Stimulated activated memory B cell treated with anti-CD40 and anti-IgM and Interleukin-4, amounts not matched to agents 10 μg/mL and 1 μg/mL and 100 μg/mL, for 72 hours (primary cell): ENCODE results near the gene ZFR2.
"Not testable (repeated sequence)": the region's sequence is repeated elsewhere in the genome, so short reads cannot be mapped to it uniquely, and the experiment has no call there.

Experiments
- ATAC-seq: fragments of 150-1000 bp; cut with Tn5 transposase; 2 replicates; pipeline ENCODE4 v1.10.0; 2021
- H3K27ac Mint-ChIP-seq: one replicate; pipeline ENCODE4 v1.8.0; 2022; ENCODE audit warnings: mild to moderate bottlenecking, mixed read lengths
- H3K27me3 Mint-ChIP-seq: one replicate; pipeline ENCODE4 v1.8.0; 2022; ENCODE audit warnings: mixed read lengths
- H3K36me3 Mint-ChIP-seq: one replicate; pipeline ENCODE4 v1.8.0; 2022; ENCODE audit warnings: mixed read lengths
- H3K4me1 Mint-ChIP-seq: one replicate; pipeline ENCODE4 v1.8.0; 2022; ENCODE audit warnings: mixed read lengths
- H3K4me3 Mint-ChIP-seq: one replicate; pipeline ENCODE4 v1.8.0; 2022; ENCODE audit warnings: mild to moderate bottlenecking, moderate library complexity, mixed read lengths
- H3K9me3 Mint-ChIP-seq: one replicate; pipeline ENCODE4 v1.8.0; 2022; ENCODE audit warnings: mixed read lengths

The ZFR2 gene

DNA sequence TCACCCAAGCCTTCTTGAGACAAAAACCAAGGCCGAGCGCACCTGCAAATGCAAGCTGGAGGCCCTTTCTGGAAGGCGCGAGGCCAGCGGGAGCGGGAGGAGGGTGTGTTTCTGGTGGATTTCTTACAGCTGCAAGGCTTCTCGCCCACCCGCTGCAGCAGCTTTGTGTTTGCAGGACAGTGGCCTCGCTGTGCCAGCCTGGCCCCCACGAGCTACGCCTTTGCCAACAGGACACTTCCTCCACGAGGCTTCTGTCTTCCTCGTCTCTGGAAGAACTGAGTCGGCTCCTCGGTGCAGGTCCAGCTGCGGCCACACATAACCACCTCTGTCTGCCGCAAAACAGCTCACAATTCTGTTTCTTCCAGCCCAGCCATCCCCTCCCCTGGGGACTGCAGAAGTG, 21.8 kb upstream of the ZFR2 start:
- Mint-ChIP-seq H3K4me1 (no peaks in the 10 kb centered on the region), H3K9me3 (no peaks in the 10 kb centered on the region), H3K27me3 (peaks cover 2% of the 10 kb centered on the region), H3K36me3 (no peaks in the 10 kb centered on the region), H3K4me3 (no peak overlapping the region), H3K27ac (no peak overlapping the region)
- ATAC-seq = no peak

GRCh38 chr19:3882041-3882384, 13.2 kb upstream of the ZFR2 start:
- no peaks in the 10 kb centered on the region for H3K9me3 Mint-ChIP-seq
- no peak for ATAC-seq
- H3K27ac Mint-ChIP-seq = no peak overlapping the region
- no peak overlapping the region for H3K4me3 Mint-ChIP-seq
- peaks cover 14% of the 10 kb centered on the region for H3K4me1 Mint-ChIP-seq
- H3K36me3 Mint-ChIP-seq = no peaks in the 10 kb centered on the region
- H3K27me3 Mint-ChIP-seq = peaks cover 74% of the 10 kb centered on the region

DNA sequence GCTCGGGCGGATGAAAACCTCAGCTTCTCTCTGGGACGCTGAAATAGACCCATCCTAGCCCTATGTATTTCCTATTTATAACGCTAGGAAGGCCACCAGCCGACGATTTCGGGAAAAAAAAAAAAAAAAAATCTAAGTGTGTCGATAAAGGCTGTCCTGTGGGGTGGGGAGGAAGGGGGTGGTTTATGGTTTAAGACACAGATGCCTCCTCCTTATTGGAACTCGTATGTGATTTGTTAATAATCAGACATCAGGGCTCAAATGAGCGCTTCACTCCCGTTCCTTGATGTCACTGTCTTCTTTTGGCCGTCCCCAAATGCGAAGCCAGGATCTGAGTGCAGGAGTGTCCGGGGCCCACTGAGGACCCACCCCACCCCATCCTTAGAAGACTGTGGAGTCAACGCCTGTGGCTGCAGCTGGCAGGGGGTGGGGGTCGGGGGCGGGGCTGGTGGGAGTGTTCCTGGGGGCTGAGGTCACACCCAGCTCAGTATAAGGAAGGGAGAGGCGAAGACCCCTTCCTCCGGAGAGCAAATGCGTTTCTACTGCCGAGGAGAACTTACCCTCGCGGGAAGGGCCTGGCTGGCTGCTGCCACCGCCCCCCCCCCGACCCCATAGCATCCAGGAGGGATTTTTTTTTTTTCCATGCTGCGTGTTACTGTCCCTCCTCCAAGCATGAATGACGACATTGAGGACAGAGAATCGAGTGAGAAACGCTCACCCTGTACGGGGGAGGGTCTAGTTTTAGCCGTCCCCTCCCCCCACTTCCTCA, 12.6 kb upstream of the ZFR2 start:
- peaks cover 80% of the 10 kb centered on the region for H3K27me3 Mint-ChIP-seq
- no peaks in the 10 kb centered on the region for H3K36me3 Mint-ChIP-seq
- no peak for ATAC-seq
- H3K9me3 Mint-ChIP-seq = no peaks in the 10 kb centered on the region
- H3K27ac Mint-ChIP-seq = no peak overlapping the region
- H3K4me1 Mint-ChIP-seq = peaks cover 14% of the 10 kb centered on the region
- no peak overlapping the region for H3K4me3 Mint-ChIP-seq

DNA sequence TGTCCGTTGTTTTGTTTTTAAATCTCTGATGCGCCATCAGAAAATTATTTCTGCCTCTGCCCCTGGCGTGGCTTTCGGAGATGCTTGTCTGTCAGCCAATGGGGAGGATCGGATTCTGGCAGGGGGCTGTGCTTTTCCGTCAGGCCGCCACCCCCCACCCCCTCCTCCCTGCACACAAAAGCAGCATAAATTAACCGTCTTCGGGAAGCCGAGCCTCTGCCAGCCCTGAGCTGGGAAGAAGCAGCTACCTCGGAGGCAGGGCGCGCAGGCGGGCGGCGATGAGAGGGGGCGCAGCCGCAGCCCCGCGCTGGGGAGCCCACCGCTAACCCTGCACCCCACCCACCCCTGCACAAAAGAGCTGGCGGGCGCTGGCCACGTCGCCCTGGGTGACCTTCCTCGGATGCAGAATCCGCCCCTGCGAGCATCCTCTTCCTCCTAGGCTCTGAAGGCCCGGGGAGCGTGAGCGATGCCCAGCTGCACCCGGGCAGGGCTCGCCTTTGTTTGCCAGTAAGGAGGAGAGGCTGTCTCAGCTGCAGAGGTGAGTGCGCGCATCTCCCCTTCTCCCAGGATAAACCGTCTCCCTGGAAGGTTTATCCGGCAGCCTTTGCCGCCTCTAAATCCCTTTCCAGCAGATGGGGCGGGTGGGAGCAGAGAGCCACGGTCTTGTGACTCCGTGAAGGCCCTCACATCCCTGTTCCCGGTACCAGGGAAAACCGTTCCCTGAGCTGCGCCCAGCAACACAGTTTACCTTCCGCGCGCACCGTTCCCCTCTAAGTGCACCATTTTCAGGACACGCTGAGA, 11.8 kb upstream of the ZFR2 start, which contains the start of gene ATCAY:
Gene ATCAY (plus strand): TSS at position 215 of the 801 bp plus-strand sequence. CDS start 5,083 bp downstream, outside the sequence.
- H3K27me3 Mint-ChIP-seq = peaks cover 87% of the 10 kb centered on the region
- H3K4me3 Mint-ChIP-seq = no peak within 1 kb of the TSS
- no peaks in the 10 kb centered on the region for H3K36me3 Mint-ChIP-seq
- H3K4me1 Mint-ChIP-seq = peaks cover 14% of the 10 kb centered on the region
- H3K27ac Mint-ChIP-seq = no peak within 1 kb of the TSS
- ATAC-seq = no peak
- no peaks in the 10 kb centered on the region for H3K9me3 Mint-ChIP-seq

- ATAC-seq = no peak
- Mint-ChIP-seq H3K4me3 (no peak overlapping the region), H3K27ac (no peak overlapping the region), H3K9me3 (no peaks in the 10 kb centered on the region), H3K36me3 (no peaks in the 10 kb centered on the region), H3K4me1 (peaks cover 14% of the 10 kb centered on the region), H3K27me3 (peaks cover 89% of the 10 kb centered on the region)
Observed at GRCh38 chr19:3879656-3880055, 10.8 kb upstream of the ZFR2 start.

GRCh38 chr19:3874695-3875094, 5.9 kb upstream of the ZFR2 start:
- H3K9me3 Mint-ChIP-seq, H3K4me3 Mint-ChIP-seq, H3K27ac Mint-ChIP-seq, H3K36me3 Mint-ChIP-seq, H3K4me1 Mint-ChIP-seq, ATAC-seq: not testable (repeated sequence)
- peaks cover 89% of the 10 kb centered on the region for H3K27me3 Mint-ChIP-seq

- no peak for ATAC-seq
- Mint-ChIP-seq H3K4me3 (no peak overlapping the region), H3K36me3 (peaks cover 8% of the 10 kb centered on the region), H3K4me1 (peaks cover 8% of the 10 kb centered on the region), H3K9me3 (peaks cover 6% of the 10 kb centered on the region), H3K27ac (no peak overlapping the region), H3K27me3 (peaks cover 89% of the 10 kb centered on the region)
Observed at GRCh38 chr19:3873151-3873550, 4.3 kb upstream of the ZFR2 start.

GRCh38 chr19:3867971-3868769, 668 bp downstream of the ZFR2 start:
- H3K27me3 Mint-ChIP-seq = peaks cover 68% of the 10 kb centered on the region
- no peak overlapping the region for H3K4me3 Mint-ChIP-seq
- H3K9me3 Mint-ChIP-seq = peaks cover 6% of the 10 kb centered on the region
- H3K36me3 Mint-ChIP-seq = peaks cover 8% of the 10 kb centered on the region
- peak; percentile 45 for ATAC-seq
- H3K4me1 Mint-ChIP-seq = peaks cover 8% of the 10 kb centered on the region
- H3K27ac Mint-ChIP-seq = no peak overlapping the region

- Mint-ChIP-seq H3K27ac (no peak overlapping the region), H3K9me3 (peaks cover 6% of the 10 kb centered on the region), H3K36me3 (peaks cover 8% of the 10 kb centered on the region), H3K27me3 (peaks cover 68% of the 10 kb centered on the region), H3K4me3 (no peak overlapping the region), H3K4me1 (peaks cover 8% of the 10 kb centered on the region)
- ATAC-seq = no peak
Observed at GRCh38 chr19:3866910-3867638, 1.8 kb downstream of the ZFR2 start.

- Mint-ChIP-seq H3K4me3 (no peak overlapping the region), H3K9me3 (no peaks in the 10 kb centered on the region), H3K27ac (no peak overlapping the region), H3K27me3 (peaks cover 34% of the 10 kb centered on the region), H3K4me1 (no peaks in the 10 kb centered on the region), H3K36me3 (no peaks in the 10 kb centered on the region)
- ATAC-seq = no peak
Observed at GRCh38 chr19:3863648-3864047, 5.2 kb downstream of the ZFR2 start.

DNA sequence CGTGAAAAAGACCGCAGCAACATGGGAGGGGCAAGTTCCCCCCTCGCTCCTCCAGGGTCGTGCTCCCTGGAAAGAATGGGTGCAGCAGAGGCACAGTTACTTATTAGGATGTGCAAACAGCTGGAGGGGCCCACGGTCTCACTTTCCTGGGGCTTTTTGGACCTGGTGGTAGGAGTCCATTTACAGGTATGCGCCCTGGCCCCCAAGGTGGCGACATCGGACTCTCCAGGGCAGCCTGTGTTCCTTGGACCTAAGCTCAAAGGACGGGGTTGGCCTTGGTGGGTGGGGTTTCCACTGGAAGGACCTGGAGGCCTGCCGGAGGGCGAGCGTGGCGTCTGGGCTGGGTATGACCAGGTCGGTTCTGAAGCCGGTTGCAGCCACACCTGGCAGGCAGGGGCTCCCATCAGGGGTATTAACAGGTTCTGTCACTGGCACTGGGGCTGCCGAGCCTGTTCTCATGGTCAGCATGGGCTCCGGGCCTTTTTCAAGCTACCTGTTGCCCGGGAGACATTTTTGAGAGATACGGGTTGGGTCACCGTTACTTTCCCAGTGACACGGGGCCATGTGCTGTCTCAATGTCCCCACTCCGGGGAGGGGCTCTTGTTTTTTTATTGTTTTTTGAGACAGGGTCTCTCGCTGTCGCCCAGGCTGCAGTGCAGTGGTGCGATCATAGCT, 5.9 kb downstream of the ZFR2 start:
- Mint-ChIP-seq H3K4me3 (no peak overlapping the region), H3K36me3 (no peaks in the 10 kb centered on the region), H3K27ac (peak overlapping the region; percentile 35), H3K4me1 (peaks cover 2% of the 10 kb centered on the region), H3K27me3 (peaks cover 27% of the 10 kb centered on the region), H3K9me3 (no peaks in the 10 kb centered on the region)
- ATAC-seq = no peak

- no peaks in the 10 kb centered on the region for H3K9me3 Mint-ChIP-seq
- no peak for ATAC-seq
- H3K4me1 Mint-ChIP-seq = peaks cover 12% of the 10 kb centered on the region
- no peak overlapping the region for H3K4me3 Mint-ChIP-seq
- H3K27ac Mint-ChIP-seq = peak overlapping the region; percentile 57
- H3K36me3 Mint-ChIP-seq = no peaks in the 10 kb centered on the region
- H3K27me3 Mint-ChIP-seq = peaks cover 7% of the 10 kb centered on the region
Observed at GRCh38 chr19:3860499-3860898, 8.3 kb downstream of the ZFR2 start.

DNA sequence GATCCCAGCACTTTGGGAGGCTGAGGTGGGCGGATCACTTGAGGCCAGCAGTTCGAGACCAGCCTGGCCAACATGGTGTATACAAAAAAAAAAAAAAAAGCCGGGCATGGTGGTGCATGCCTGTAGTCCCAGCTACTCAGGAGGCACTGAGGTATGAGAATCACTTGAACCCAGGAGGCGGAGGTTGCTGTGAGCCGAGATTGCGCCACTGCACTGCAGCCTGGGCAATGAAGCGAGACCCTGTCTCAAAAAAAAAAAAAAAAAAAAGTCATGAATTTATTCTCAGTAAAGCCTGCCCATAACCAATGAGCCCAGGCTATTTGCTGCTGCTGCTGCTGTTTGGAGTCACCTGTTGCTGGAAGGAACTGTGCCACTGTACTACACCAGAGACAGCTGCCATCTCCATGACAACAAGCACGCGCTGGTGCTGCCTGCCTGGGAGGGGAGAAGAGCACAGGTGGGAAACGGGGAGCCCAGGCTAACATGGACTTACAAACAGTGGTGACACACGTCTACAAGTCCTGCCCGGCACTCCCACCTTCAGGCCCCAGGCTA, 11.3 kb downstream of the ZFR2 start:
- ATAC-seq = peak; percentile 96
- H3K4me1 Mint-ChIP-seq = peaks cover 15% of the 10 kb centered on the region
- H3K27ac Mint-ChIP-seq = peak overlapping the region; percentile 66
- H3K4me3 Mint-ChIP-seq = no peak overlapping the region
- H3K27me3 Mint-ChIP-seq = no peaks in the 10 kb centered on the region
- H3K9me3 Mint-ChIP-seq = no peaks in the 10 kb centered on the region
- peaks cover under 1% of the 10 kb centered on the region for H3K36me3 Mint-ChIP-seq

DNA sequence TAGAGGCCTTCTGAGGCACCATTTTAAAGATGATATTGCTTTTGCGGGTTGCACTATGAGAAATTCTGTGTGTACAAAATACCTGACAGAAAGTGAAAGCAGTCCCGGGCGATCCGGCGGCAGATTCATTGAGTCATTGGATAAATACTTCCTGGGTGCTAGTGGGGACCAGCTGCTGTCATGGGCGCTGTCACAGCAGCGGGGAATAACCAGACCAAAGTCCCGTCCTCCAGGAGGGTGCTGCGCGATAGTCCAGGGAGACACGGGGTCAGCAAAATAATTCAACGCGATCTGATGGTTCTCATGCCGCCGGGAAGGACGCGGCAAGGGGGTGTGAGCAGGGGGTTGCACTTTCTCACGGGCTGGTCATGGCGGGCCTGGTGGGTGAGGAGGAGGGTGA, 13.5 kb downstream of the ZFR2 start:
- Mint-ChIP-seq H3K36me3 (peaks cover 5% of the 10 kb centered on the region), H3K27ac (peak overlapping the region; percentile 12), H3K9me3 (peaks cover 6% of the 10 kb centered on the region), H3K27me3 (no peaks in the 10 kb centered on the region), H3K4me3 (no peak overlapping the region), H3K4me1 (peaks cover 24% of the 10 kb centered on the region)
- no peak for ATAC-seq
